Posterior vena cava (tissue), 2 donors: ENCODE measurements around the gene GMEB2. TPM values are rescaled to one million over a fixed set of nuclear protein-coding genes. Genes with fewer than 3 reads are reported as not detected.

ENCODE experiments used
- DNase-seq: peaks from one replicate; pipeline ENCODE4 v3.0.0-alpha.2; 2020; ENCODE audit warnings: low spot score
- intact Hi-C, 2 donors: fragments of 100-400 bp; cut with DNase I; formaldehyde crosslinking; loops; one replicate each; pipeline versions ENCODE4 v1.14.1 to v1.14.2; 2022 to 2023
- total RNA-seq, 2 donors: library from RNA; stranded (reverse); fragmentation: NEBNext Ultra II Directional; extraction: Animal tissue kit (Norgen Biotek cat#: 25700); gene quantifications; one replicate each; pipeline ENCODE4 v1.2.1, GENCODE V29; 2021
- donor health status: DM: yes; HTN: yes; CAD: no.
- donor health status: DM: yes; HTN: yes; CAD: no.

The GMEB2 gene
- total RNA-seq, 2 donors from 2014 or later: 6.9 to 8.8 TPM

- no peak for DNase-seq
- intact Hi-C loops: no loop called here
Measured at GRCh38 chr20:63596423-63596822, 30.5 kb downstream of the GMEB2 start.

DNA sequence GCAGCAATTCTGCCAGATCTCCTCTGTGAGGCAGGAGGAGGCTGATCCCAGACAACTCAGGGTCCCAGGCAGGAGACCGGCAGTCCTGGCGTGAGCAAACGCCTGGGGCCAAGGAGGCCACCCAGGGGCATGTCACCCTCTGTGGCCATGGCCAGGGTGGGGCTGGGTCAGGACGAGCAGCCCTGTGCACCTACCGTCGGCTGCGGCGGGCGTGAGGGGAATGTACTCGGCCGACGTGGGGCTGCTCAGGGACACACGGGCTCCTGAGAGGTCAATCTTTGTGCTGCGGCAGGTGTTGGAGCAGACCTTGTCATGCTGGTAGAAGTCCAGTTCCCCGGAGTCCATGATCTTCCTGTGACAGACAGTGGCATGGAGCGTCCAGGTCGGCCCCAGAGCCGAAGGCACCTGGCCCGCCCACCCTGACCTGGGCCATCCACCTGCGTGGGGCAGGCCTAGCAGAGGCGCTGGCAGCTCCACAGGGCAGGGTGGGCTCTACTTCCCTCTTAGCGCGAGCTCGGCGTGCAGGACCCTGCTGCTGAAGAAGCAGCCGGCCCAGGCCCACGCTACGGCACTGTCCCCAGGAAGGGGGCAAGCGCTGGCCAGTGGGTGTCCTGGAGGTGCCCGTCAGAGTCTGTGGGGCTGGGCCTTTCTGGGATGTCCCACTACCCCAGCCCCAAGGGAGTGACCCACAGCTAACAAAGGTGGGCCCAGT is 31.3 kb downstream of the GMEB2 start:
- intact Hi-C loops: no loop called here
- DNase-seq: no peak

DNA sequence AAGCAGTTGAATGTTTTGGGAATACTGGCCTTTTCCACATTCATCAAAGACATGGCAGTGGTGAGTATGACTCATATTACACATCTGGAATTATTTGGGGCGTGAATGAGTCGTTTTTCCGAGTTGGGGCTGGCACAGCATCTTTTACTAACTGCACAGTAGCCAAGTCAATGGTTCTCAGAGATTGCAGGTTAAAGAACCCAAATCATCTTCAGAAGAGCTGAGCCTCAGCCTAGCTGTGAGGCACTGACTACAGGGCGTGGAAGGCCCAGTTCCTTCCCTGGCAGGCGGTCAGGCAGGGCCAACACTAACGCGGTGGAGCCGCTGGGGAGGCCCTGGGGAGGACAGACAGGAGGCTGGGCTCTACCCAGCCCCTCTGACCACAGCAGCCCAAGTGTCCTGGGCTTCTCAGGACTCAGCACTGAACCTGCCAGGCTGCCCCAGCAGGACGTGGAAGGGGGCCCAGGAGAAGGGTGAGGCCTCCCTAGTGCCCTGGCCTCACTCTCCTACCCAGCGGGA is 32.8 kb downstream of the GMEB2 start:
- intact Hi-C loops: no loop called here

DNA sequence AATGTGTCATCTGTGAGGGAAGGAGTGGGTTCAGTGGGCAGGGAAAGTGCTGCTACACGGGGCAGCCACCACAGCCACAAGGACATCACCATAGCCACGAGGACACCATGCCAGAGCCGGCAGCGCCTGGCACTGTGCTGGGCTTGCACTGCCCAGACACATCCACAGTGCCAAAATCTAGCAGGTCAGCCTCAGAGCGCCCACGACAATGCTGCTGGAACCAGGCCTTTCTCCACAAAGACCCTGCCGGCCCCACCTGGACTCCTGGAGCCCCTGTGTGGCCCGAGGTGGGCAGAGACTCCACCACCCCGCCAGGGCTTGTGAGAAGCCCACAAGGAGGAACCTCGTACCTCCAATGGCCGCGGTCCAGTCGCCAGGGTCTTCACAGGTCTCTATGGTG is 34.2 kb downstream of the GMEB2 start:
- intact Hi-C loops: no loop called here
- DNase-seq: no peak

More for the DNA sequence above, 32.8 kb downstream of the GMEB2 start:
- no peak for DNase-seq

DNA sequence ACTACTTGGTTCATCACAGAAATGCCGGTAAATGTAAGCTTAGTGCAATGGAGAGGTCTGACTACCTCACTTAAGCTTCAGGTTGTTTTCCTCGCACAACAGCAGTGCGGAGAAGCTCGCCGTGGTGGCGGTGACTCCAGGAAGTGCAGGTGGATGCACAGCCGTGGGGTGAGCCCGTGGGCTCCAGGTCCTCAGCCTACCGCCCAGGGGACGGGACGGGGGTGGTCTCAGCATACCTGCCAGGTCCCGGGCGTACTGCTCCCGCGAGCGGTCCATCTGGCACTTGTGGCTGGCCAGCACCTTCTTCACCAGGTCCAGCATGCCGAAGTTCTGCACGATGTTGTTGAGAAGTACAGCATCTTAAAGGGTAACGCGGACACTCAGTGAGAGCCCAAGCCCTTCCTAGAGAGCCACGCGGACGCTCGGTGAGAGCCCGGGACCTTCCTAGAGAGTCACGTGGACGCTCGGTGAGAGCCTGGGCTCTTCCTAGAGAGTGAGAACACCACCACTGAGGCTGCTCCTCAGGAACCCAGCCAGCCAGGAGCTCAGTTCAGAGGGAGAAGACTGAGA is 35.0 kb downstream of the GMEB2 start:
- DNase-seq: no peak
- intact Hi-C loops: loop anchor here in 1 of 2 donors (2.0 kb wide), 1 partner anchor 473 kb away; no protein-coding TSS in a partner anchor

GRCh38 chr20:63591147-63591533 is 35.8 kb downstream of the GMEB2 start:
- DNase-seq: no peak
- intact Hi-C loops: loop anchor here in 1 of 2 donors (2.0 kb wide), 1 partner anchor 472 kb away; no protein-coding TSS in a partner anchor

DNA sequence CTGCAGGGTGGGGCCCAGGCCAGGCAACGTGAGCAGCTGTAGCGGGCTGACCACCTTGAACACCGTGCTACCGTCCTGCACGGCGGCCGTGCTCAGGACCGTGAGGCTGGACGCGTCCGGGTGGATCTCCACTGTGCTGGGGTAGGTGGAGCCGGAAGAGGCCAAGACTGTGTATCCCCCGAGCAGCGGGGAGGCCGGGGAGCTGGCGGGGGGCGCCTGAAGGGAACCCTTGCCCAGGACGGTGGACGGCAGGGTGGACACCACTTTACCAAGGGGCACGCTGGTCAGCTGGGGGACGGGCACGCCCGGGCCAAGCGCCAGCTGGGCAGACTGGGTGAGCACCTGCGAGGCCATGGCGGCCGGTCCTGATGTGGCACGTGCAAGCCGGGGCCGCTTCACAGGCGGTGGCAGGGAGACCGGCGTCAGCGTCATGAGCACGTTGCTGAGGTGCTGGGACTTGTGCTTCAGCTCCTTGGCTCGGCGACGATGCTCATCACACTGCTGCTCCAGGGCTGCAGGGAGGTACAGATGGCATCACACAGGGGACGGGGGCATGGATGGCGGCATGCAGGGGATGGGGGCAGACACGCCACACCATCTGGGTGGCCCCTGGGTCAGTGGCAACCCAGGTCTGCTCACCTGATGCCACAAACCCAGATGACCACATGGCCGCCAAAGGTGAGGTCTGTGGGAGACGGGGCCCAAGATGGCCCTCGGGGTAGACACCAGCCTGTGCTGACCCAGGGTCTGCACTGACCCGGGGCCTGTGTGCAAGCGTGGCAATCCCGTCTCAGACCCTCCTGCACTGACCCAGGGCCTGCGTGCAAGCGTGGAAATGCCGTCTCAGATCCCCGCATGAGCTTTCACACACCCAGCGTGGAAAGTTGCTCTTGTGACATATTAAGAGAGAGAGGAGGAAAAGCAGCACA is 36.4 kb downstream of the GMEB2 start:
- intact Hi-C loops: loop anchor here in 1 of 2 donors (2.0 kb wide), 1 partner anchor 472 kb away; no protein-coding TSS in a partner anchor
- DNase-seq: no peak

DNA sequence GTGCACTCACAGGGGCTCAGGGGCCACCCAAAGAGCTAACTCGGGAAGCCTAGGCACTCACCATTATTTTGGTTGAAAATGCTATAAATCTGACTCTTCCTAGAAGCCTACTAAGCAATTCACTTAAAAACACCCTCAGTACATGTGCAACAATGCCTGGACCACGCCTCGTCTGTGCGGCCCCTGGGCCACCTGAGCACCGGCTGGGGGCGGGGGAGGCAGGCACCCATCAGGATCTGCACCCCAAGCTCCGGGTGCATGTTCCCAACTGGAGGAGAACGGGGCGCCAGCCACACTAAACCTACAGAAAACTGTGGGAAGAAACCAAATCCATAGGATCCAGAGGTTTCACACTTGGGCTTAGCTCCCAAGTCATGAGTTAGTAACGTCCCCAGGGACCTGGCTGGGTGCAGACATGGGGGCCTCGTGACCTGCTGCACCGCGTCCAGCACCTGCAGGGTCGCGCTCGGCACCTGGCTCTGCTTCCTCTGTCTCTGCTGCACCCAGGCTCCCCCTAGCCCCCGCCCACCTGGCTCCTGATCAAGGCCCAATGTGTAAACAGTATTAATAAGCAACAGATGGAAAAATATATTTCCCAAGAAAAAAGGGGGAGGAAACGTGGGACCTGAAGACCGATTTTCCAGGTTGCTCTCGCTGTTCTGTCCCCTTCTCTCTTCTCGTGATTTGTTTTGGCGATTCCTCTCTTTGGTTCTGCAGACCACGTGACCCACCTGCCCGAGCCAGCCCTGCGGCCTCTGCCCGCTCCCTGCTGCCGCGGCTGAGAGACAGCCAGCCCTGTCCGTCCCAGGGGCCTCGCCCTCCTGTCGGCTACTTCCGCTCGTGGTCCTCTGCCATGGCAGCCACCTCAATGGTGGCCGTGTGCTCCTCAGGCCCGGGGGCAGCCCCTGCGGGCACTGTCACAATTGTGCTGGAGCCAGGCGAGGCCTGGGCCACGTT is 37.4 kb downstream of the GMEB2 start:
- intact Hi-C loops: loop anchor here in 1 of 2 donors (2.0 to 5.0 kb wide), 2 partner anchors 453 to 471 kb away; no protein-coding TSS in a partner anchor
- DNase-seq: no peak

DNA sequence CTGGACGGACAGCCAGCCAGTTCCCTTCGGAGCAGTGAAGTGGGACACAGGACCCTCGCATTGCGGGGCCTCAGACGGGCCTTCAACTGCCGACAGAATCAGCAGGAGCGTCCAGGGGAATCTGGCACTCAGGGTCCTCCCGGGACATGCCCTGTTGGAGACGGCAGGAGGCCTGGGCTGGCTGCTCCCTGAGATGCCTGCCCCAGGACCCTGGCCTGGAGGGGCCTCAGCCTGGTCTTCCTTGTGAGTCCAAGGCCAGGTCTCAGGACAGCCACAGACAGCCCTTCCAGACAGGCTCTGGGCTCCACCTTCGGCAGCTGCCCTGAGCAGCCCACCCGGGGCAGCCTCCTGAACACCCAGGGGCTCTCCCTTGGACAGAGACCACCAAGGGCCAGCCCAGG is 38.3 kb downstream of the GMEB2 start:
- intact Hi-C loops: loop anchor here in 1 of 2 donors (5.0 kb wide), 1 partner anchor 454 kb away; no protein-coding TSS in a partner anchor

GRCh38 chr20:63587776-63588591 is 38.9 kb downstream of the GMEB2 start:
- intact Hi-C loops: loop anchor here in 1 of 2 donors (5.0 kb wide), 1 partner anchor 454 kb away; no protein-coding TSS in a partner anchor
- no peak for DNase-seq

More for the DNA sequence above, 38.3 kb downstream of the GMEB2 start:
- DNase-seq: no peak

GRCh38 chr20:63587256-63587655 is 39.6 kb downstream of the GMEB2 start:
- no peak for DNase-seq
- intact Hi-C loops: loop anchor here in 1 of 2 donors (5.0 kb wide), 1 partner anchor 455 kb away; no protein-coding TSS in a partner anchor

GRCh38 chr20:63586797-63587196 is 40.1 kb downstream of the GMEB2 start:
- intact Hi-C loops: loop anchor here in 1 of 2 donors (5.0 kb wide), 1 partner anchor 456 kb away; no protein-coding TSS in a partner anchor
- no peak for DNase-seq

DNA sequence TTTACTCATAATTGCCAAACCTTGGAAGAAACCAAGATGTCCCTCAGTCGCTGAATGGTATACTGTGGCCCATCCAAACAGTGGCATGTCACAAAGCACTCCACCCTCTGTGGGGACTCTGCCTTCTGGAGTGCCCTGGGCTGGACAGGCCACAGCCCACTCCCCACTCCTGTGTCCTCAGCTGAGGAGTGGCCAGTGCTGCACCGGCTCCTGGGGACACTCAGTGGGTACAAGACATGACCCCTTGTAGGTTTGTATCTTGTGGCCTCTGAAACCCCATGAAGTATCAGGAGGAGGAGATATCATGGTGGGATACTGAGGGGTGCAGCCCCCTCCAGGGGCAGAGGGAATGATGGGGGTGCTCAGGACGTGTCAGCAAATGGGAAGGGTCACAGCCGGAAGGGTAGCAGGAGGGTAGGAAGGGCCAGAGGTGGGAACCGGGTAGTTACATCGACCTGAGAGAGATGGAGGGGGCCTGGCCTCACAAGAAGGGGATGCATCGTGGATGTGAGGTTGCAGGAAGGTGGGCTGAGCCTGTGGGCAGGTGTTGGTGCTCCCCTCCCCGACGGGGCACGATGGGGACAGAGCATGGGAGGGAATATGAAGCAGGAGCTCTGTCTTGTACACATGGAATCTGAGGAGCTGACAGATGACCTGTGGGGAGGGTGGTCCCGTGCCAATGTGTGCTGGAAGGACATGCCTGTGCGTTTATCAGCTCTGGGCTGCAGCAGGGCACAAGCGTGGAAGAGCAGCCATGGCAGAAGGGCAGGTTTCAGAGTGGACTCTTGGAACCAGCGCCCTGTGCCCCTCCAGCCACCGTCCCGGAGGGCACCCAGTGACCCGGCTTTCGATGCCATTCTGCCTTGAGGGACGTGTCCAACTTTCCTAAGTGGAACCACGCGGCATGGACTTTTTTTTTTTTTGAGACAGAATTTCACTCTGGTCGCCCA is 41.0 kb downstream of the GMEB2 start:
- intact Hi-C loops: loop anchor here in 1 of 2 donors (5.0 kb wide), 1 partner anchor 456 kb away; no protein-coding TSS in a partner anchor
- peak; percentile 23 for DNase-seq

DNA sequence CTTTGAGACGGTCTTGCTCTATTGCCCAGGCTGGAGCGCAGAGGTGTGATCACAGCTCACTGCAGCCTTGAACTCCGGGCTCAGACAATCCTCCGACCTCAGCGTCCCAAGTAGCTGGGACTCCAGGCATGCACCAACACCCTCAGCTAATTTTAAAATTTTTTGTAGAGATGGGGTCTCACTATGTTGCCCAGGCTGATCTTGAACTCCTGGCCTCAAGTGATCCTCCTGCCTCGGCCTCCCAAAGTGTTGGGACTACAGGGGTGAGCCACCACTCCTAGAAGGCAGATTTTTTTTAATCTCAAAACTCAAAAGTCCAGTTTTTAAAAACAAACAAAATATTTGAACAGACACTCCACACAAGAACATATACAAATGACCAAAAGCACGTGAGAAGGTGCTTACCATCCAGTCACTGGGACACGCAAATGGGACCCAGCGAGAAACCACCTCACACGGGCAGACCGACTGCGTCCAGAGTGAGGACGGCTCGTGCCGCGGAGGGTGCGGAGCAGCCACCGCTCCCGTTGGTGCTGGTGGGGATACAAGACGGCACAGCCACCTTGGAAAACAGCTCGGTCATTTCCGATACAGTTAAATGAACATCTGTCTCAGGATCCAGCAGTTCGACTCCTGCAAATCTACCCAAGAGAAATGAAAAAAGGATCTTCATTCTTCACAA is 44.4 kb downstream of the GMEB2 start:
- DNase-seq: no peak
- intact Hi-C loops: no loop called here

- intact Hi-C loops: no loop called here
- no peak for DNase-seq
Measured at GRCh38 chr20:63580796-63581461, 46.0 kb downstream of the GMEB2 start.
